Liver (tissue), 3 donors: ENCODE data around the gene ZNF550.

Experiments
- ATF3 ChIP-seq: IDR thresholded peaks from 2 replicates; pipeline ENCODE4 v1.6.1; 2016; ENCODE audit warnings: antibody characterized with exemption
- CTCF ChIP-seq: fragments of 150-350 bp; IDR thresholded peaks from 2 replicates; pipeline ENCODE4 v1.5.1; 2017; ENCODE audit warnings: improper control_type of control experiment, low read depth, low read length; ENCODE audit not compliant: missing input control
- FOXA1 ChIP-seq: IDR thresholded peaks from 2 replicates; pipeline ENCODE4 v1.6.1; 2016; ENCODE audit warnings: antibody characterized with exemption
- FOXA2 ChIP-seq: IDR thresholded peaks from 2 replicates; pipeline ENCODE4 v1.6.1; 2016; ENCODE audit warnings: antibody characterized with exemption
- GABPA ChIP-seq, 2 donors: IDR thresholded peaks in 1 of 2; conservative IDR thresholded peaks in 1 of 2; 2 replicates each; pipeline ENCODE4 v1.6.1; 2016; ENCODE audit warnings: antibody characterized with exemption in 2 of 2, mild to moderate bottlenecking in 1 of 2, moderate library complexity in 1 of 2
- JUND ChIP-seq, 2 donors: IDR thresholded peaks; 2 replicates each; pipeline ENCODE4 v1.6.1; 2016; ENCODE audit warnings: antibody characterized with exemption in 2 of 2
- MAX ChIP-seq: IDR thresholded peaks from 2 replicates; pipeline ENCODE4 v1.6.1; 2016; ENCODE audit warnings: antibody characterized with exemption
- RAD21 ChIP-seq, 2 donors: IDR thresholded peaks; 2 replicates each; pipeline ENCODE4 v1.6.1; 2016; ENCODE audit warnings: antibody characterized with exemption in 2 of 2, mild to moderate bottlenecking in 2 of 2
- SP1 ChIP-seq: IDR thresholded peaks from 2 replicates; pipeline ENCODE4 v1.6.1; 2018; ENCODE audit warnings: antibody characterized with exemption, mild to moderate bottlenecking
- TAF1 ChIP-seq: conservative IDR thresholded peaks from 2 replicates; pipeline ENCODE4 v1.6.1; 2016; ENCODE audit warnings: antibody characterized with exemption, mild to moderate bottlenecking
- YY1 ChIP-seq: IDR thresholded peaks from 2 replicates; pipeline ENCODE4 v1.6.1; 2016; ENCODE audit warnings: antibody characterized with exemption, mild to moderate bottlenecking
- TF ChIP-seq, protein P1 (sequence below): IDR thresholded peaks from 2 replicates; pipeline ENCODE4 v1.6.1; 2016; ENCODE audit warnings: antibody characterized with exemption, mild to moderate bottlenecking
- TF ChIP-seq, protein P2 (sequence below): IDR thresholded peaks from 2 replicates; pipeline ENCODE4 v1.6.1; 2016; ENCODE audit warnings: antibody characterized with exemption
- donor health status: healthy.
- donor health status: healthy.

DNA sequence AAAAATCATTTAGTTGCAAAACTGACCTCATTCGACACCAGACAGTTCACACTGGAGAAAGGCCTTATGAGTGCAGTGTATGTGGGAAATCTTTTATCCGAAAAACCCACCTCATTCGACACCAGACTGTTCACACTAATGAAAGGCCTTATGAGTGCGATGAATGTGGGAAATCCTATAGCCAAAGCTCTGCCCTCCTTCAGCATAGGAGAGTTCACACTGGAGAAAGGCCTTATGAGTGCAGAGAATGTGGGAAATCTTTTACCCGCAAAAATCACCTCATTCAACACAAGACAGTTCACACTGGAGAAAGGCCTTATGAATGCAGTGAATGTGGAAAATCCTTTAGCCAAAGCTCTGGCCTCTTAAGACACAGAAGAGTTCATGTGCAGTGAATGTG lies 47.3 kb upstream of the ZNF550 start:
- TF ChIP-seq SP1, result no peak
- TF ChIP-seq RAD21 (IDR thresholded peaks at IDR 0.05), result no peak
- no peak for TF ChIP-seq CTCF
- TF ChIP-seq TAF1, result no peak
- no peak for TF ChIP-seq FOXA1
- TF ChIP-seq GABPA (IDR thresholded peaks at IDR 0.05 in 1 of 2, conservative IDR thresholded peaks at IDR 0.05 in 1 of 2), result no peak
- no peak for TF ChIP-seq ATF3
- no peak for TF ChIP-seq JUND (IDR thresholded peaks at IDR 0.05)
- TF ChIP-seq, protein P1, sequence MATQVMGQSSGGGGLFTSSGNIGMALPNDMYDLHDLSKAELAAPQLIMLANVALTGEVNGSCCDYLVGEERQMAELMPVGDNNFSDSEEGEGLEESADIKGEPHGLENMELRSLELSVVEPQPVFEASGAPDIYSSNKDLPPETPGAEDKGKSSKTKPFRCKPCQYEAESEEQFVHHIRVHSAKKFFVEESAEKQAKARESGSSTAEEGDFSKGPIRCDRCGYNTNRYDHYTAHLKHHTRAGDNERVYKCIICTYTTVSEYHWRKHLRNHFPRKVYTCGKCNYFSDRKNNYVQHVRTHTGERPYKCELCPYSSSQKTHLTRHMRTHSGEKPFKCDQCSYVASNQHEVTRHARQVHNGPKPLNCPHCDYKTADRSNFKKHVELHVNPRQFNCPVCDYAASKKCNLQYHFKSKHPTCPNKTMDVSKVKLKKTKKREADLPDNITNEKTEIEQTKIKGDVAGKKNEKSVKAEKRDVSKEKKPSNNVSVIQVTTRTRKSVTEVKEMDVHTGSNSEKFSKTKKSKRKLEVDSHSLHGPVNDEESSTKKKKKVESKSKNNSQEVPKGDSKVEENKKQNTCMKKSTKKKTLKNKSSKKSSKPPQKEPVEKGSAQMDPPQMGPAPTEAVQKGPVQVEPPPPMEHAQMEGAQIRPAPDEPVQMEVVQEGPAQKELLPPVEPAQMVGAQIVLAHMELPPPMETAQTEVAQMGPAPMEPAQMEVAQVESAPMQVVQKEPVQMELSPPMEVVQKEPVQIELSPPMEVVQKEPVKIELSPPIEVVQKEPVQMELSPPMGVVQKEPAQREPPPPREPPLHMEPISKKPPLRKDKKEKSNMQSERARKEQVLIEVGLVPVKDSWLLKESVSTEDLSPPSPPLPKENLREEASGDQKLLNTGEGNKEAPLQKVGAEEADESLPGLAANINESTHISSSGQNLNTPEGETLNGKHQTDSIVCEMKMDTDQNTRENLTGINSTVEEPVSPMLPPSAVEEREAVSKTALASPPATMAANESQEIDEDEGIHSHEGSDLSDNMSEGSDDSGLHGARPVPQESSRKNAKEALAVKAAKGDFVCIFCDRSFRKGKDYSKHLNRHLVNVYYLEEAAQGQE, result no peak
- TF ChIP-seq, protein P2, sequence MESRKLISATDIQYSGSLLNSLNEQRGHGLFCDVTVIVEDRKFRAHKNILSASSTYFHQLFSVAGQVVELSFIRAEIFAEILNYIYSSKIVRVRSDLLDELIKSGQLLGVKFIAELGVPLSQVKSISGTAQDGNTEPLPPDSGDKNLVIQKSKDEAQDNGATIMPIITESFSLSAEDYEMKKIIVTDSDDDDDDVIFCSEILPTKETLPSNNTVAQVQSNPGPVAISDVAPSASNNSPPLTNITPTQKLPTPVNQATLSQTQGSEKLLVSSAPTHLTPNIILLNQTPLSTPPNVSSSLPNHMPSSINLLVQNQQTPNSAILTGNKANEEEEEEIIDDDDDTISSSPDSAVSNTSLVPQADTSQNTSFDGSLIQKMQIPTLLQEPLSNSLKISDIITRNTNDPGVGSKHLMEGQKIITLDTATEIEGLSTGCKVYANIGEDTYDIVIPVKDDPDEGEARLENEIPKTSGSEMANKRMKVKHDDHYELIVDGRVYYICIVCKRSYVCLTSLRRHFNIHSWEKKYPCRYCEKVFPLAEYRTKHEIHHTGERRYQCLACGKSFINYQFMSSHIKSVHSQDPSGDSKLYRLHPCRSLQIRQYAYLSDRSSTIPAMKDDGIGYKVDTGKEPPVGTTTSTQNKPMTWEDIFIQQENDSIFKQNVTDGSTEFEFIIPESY, result no peak
- TF ChIP-seq MAX, result no peak
- TF ChIP-seq FOXA2, result no peak
- no peak for TF ChIP-seq YY1
